Upper lobe of left lung (tissue), 6 donors: ENCODE data around the gene KLKB1. TPM values are rescaled to one million over a fixed set of nuclear protein-coding genes. Genes with fewer than 3 reads are reported as not detected.
"Not testable (repeated sequence)": the region's sequence is repeated elsewhere in the genome, so short reads cannot be mapped to it uniquely, and the experiment has no call there.

Experiments
- ATAC-seq, 2 donors: fragments of 200-7000 bp; cut with Tn5 transposase; one replicate each; pipeline ENCODE4 v1.9.1; 2022; ENCODE audit warnings: mild to moderate bottlenecking in 2 of 2, moderate library complexity in 2 of 2; ENCODE audit not compliant: low FRiP score in 2 of 2
- DNase-seq, 2 donors: peaks; one replicate each; pipeline ENCODE4 v3.0.0-alpha.2; 2019 to 2020
- H3K27ac ChIP-seq, 4 donors: fragments of 200-600 bp; sonication (generic); one replicate each; pipeline ENCODE4 v1.5.1; 2016 to 2019
- H3K27me3 ChIP-seq, 4 donors: fragments of 200-600 bp; sonication (generic); one replicate each; pipeline ENCODE4 v1.5.1; 2017 to 2019
- H3K36me3 ChIP-seq, 4 donors: fragments of 200-600 bp; sonication (generic); one replicate each; pipeline ENCODE4 v1.5.1; 2016 to 2019
- H3K4me1 ChIP-seq, 4 donors: fragments of 200-600 bp; sonication (generic); one replicate each; pipeline ENCODE4 v1.5.1; 2018 to 2019
- H3K4me3 ChIP-seq, 4 donors: fragments of 200-600 bp; sonication (generic); one replicate each; pipeline ENCODE4 v1.5.1; 2017 to 2019; ENCODE audit warnings: mild to moderate bottlenecking in 2 of 4, moderate library complexity in 1 of 4
- H3K9me3 ChIP-seq, 4 donors: fragments of 200-600 bp; sonication (generic); one replicate each; pipeline ENCODE4 v1.5.1; 2018 to 2019
- CTCF ChIP-seq, 6 experiments: fragments of 450-650 bp in 4 of 6; fragments of 200-600 bp in 2 of 6; sonication (generic) in 2 of 6; IDR thresholded peaks; one replicate each; pipeline ENCODE4 v1.5.1; 2016 to 2019; ENCODE audit warnings: antibody characterized with exemption in 6 of 6
- EP300 ChIP-seq, 4 donors: sonication (generic); formaldehyde crosslinking; IDR thresholded peaks; one replicate each; pipeline ENCODE4 v1.5.1; 2017; ENCODE audit warnings: antibody characterized with exemption in 4 of 4, control low read depth in 2 of 4
- POLR2A ChIP-seq, 4 donors: fragments of 450-650 bp; IDR thresholded peaks; one replicate each; pipeline ENCODE4 v1.5.1; 2016 to 2017; ENCODE audit warnings: antibody characterized with exemption in 4 of 4, mild to moderate bottlenecking in 2 of 4
- POLR2AphosphoS5 ChIP-seq, 2 donors: sonication (generic); formaldehyde crosslinking; IDR thresholded peaks; one replicate each; pipeline ENCODE4 v1.5.1; 2017; ENCODE audit warnings: antibody characterized with exemption in 2 of 2
- WGBS, 2 donors: methylation state at CpG; one replicate each; pipeline ENCODE4 v1.1.5; 2017 to 2018; 5-methylcytosine and 5-hydroxymethylcytosine counted together
- total RNA-seq, 6 donors: library from RNA; depleted of rRNA in 4 of 6; stranded (reverse); fragments of >200 nt in 4 of 6; gene quantifications; one replicate each; pipeline versions ENCODE4 v1.1.0 to v1.2.1, GENCODE V29; 2016 to 2021
- donor health status: DM: no; HTN: no; CAD: no; lungs with moderate emphysema.
- donor health status: DM: no; HTN: yes; CAD: no; lungs with severe emphysema.

KLKB1 gene
- total RNA-seq, 6 donors from 2014 or later, result 0.40 to 4.7 (median 0.89) TPM; not detected in 1

- DNase-seq (peak; percentile 54 to 76), ATAC-seq (peak; percentile 66 to 84)
- H3K4me3 ChIP-seq, result peak overlapping the region in 3 of 4 donors; percentile 21 to 42 (median 34)
- no peaks in the 10 kb centered on the region for H3K9me3 ChIP-seq
- WGBS, 2 donors, result 16 to 31% methylated on average over 8 of the region's 8 CpGs
- peak overlapping the region in 3 of 4 donors; percentile 17 to 34 (median 31) for H3K27ac ChIP-seq
- no peaks in the 10 kb centered on the region for H3K27me3 ChIP-seq
- H3K4me1 ChIP-seq, result peaks cover 0 to 5% (median 0%) of the 10 kb centered on the region in 4 donors
- H3K36me3 ChIP-seq, result no peaks in the 10 kb centered on the region
- TF ChIP-seq POLR2A (IDR thresholded peaks at IDR 0.05), result peak in 1 of 4 donors; percentile 19
- TF ChIP-seq CTCF (IDR thresholded peaks at IDR 0.05), result no peak
- TF ChIP-seq POLR2AphosphoS5 (IDR thresholded peaks at IDR 0.05), result no peak
- TF ChIP-seq EP300 (IDR thresholded peaks at IDR 0.05), result no peak
These were observed 39.6 kb downstream of the KLKB1 start for GRCh38 chr4:186266729-186267456.

- DNase-seq (no peak), ATAC-seq (no peak)
- Histone ChIP-seq H3K27ac (peak overlapping the region in 1 of 4 donors; percentile 5), H3K36me3 (no peaks in the 10 kb centered on the region), H3K4me3 (no peak overlapping the region), H3K27me3 (no peaks in the 10 kb centered on the region), H3K4me1 (peaks cover 0 to 5% (median 0%) of the 10 kb centered on the region in 4 donors), H3K9me3 (no peaks in the 10 kb centered on the region)
- WGBS, 2 donors, result 73 to 77% methylated on average over 9 of the region's 9 CpGs
- TF ChIP-seq POLR2A (IDR thresholded peaks at IDR 0.05), result no peak
- no peak for TF ChIP-seq POLR2AphosphoS5 (IDR thresholded peaks at IDR 0.05)
These were observed 43.9 kb downstream of the KLKB1 start for GRCh38 chr4:186271081-186271678.

GRCh38 chr4:186272699-186273391 is 45.5 kb downstream of the KLKB1 start:
- no peak for TF ChIP-seq POLR2AphosphoS5 (IDR thresholded peaks at IDR 0.05)
- TF ChIP-seq POLR2A (IDR thresholded peaks at IDR 0.05), result no peak
- TF ChIP-seq CTCF (IDR thresholded peaks at IDR 0.05), result no peak
- no peak for TF ChIP-seq EP300 (IDR thresholded peaks at IDR 0.05)
- no peak for ATAC-seq
- Histone ChIP-seq H3K4me3 (no peak overlapping the region), H3K4me1 (no peaks in the 10 kb centered on the region), H3K9me3 (no peaks in the 10 kb centered on the region), H3K36me3 (no peaks in the 10 kb centered on the region), H3K27me3 (no peaks in the 10 kb centered on the region), H3K27ac (no peak overlapping the region)
- no peak for DNase-seq
- 56 to 62% methylated on average over 4 of the region's 4 CpGs for WGBS, 2 donors

DNA sequence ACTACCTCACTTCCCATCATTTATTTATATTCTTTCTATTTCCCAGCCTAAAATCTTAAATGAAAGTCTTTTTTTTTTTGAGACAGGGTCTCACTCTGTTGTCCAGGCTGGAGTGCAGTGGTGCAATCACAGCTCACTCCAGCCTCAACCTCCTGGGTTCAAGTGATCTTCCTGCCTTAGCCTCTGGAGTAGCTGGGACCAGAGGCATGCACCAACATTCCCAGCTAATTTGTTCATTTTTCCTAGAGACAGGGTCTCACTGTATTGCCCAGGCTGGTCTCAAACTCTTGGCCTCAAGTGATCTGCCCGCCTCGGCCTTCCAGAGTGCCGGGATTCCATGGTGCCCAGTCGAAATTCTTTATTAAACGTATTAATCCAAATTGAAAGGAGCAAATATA is 46.1 kb downstream of the KLKB1 start:
- H3K27ac ChIP-seq, ATAC-seq, H3K27me3 ChIP-seq, H3K36me3 ChIP-seq, H3K4me3 ChIP-seq, H3K4me1 ChIP-seq, DNase-seq, H3K9me3 ChIP-seq: not testable (repeated sequence)
- 84 to 93% methylated on average over 5 of the region's 5 CpGs for WGBS, 2 donors

DNA sequence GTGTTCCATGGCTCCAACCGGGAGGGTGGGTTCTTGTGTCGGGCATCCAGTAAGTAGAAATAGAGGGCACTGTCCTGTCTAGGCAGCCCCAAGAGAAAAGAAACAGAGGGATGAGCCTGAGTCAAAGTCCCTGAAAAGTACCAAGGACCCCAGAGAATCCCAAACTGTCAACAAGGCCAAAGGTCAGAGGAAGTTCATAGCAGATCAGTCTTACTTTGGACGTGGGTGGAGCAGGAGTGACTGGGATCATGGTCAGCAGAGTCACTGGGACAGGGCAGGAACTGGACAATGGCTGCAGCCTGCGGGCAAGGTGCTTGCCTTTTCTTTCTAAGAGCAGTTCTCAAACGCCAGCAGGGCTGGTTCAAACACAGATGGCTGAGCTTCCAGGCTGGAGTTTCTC is 56.0 kb downstream of the KLKB1 start:
- H3K4me1 ChIP-seq, result no peaks in the 10 kb centered on the region
- no peak overlapping the region for H3K4me3 ChIP-seq
- TF ChIP-seq POLR2AphosphoS5 (IDR thresholded peaks at IDR 0.05) (no peak), CTCF (IDR thresholded peaks at IDR 0.05) (no peak), POLR2A (IDR thresholded peaks at IDR 0.05) (no peak), EP300 (IDR thresholded peaks at IDR 0.05) (no peak)
- no peak for DNase-seq
- no peak for ATAC-seq
- 85 to 89% methylated on average over 5 of the region's 5 CpGs for WGBS, 2 donors
- H3K27ac ChIP-seq, result no peak overlapping the region
- no peaks in the 10 kb centered on the region for H3K36me3 ChIP-seq
- no peaks in the 10 kb centered on the region for H3K9me3 ChIP-seq
- H3K27me3 ChIP-seq, result no peaks in the 10 kb centered on the region
